HG03159 (cell line): Measurements from ENCODE around the gene SLC50A1.
"Not testable (repeated sequence)": the region's sequence is repeated elsewhere in the genome, so short reads cannot be mapped to it uniquely, and the experiment has no call there.

ENCODE experiments used
- ATAC-seq: cut with Tn5 transposase; IDR thresholded peaks from one replicate; pipeline ENCODE4 v1.9.1; 2021; ENCODE audit warnings: mild to moderate bottlenecking, moderate library complexity; ENCODE audit not compliant: unreplicated experiment

The SLC50A1 gene

GRCh38 chr1:155116113-155116764 is 19.4 kb upstream of the SLC50A1 start:
- no peak for ATAC-seq

GRCh38 chr1:155117610-155118009 is 18.0 kb upstream of the SLC50A1 start:
- no peak for ATAC-seq

- not testable (repeated sequence) for ATAC-seq
Measured at GRCh38 chr1:155118090-155118489, 17.6 kb upstream of the SLC50A1 start.

- no peak for ATAC-seq
Measured at GRCh38 chr1:155120253-155120652, 15.4 kb upstream of the SLC50A1 start.

GRCh38 chr1:155121249-155121648 is 14.4 kb upstream of the SLC50A1 start:
- ATAC-seq, result no peak

GRCh38 chr1:155122308-155122707 is 13.3 kb upstream of the SLC50A1 start:
- no peak for ATAC-seq

- ATAC-seq, result no peak
Measured at GRCh38 chr1:155123801-155124200, 11.9 kb upstream of the SLC50A1 start.

- ATAC-seq, result no peak
Measured at GRCh38 chr1:155124503-155125463, 10.9 kb upstream of the SLC50A1 start.

GRCh38 chr1:155125511-155125945 is 10.1 kb upstream of the SLC50A1 start:
- no peak for ATAC-seq

GRCh38 chr1:155125946-155126555 is 9.6 kb upstream of the SLC50A1 start:
- no peak for ATAC-seq

- ATAC-seq, result no peak
Measured at GRCh38 chr1:155126556-155127104, 9.0 kb upstream of the SLC50A1 start.

GRCh38 chr1:155127105-155127966 is 8.3 kb upstream of the SLC50A1 start, which contains the start of gene EFNA1:
EFNA1 (plus strand) TSS chr1:155127876; CDS start chr1:155127978, 102 bp downstream.
- ATAC-seq, result no peak

GRCh38 chr1:155127967-155128754 is 7.5 kb upstream of the SLC50A1 start:
- no peak for ATAC-seq

- ATAC-seq, result no peak
Measured at GRCh38 chr1:155128755-155129473, 6.7 kb upstream of the SLC50A1 start.

GRCh38 chr1:155130272-155131006 is 5.2 kb upstream of the SLC50A1 start:
- no peak for ATAC-seq

GRCh38 chr1:155131285-155131684 is 4.4 kb upstream of the SLC50A1 start:
- ATAC-seq, result no peak

- ATAC-seq, result no peak
Measured at GRCh38 chr1:155131856-155132255, 3.8 kb upstream of the SLC50A1 start.

- no peak for ATAC-seq
Measured at GRCh38 chr1:155133799-155134281, 1.8 kb upstream of the SLC50A1 start.
